ENCODE results near the gene SPACA1.
A peak's percentile ranks its signal among the peaks of the same experiment; 100 is the strongest.

The SPACA1 gene

GRCh38 chr6:88008411-88008810 is 39.2 kb upstream of the SPACA1 start:
- Histone ChIP-seq H3K4me3 (IDR thresholded peaks at IDR 0.05; ENCODE audit: insufficient read depth, low read depth, low read length) (no peak overlapping the region), H3K27me3 (ENCODE audit: insufficient read depth, low read depth) (no peaks in the 10 kb centered on the region), H3K79me2 (ENCODE audit: insufficient read depth, low read depth) (no peaks in the 10 kb centered on the region), H3K4me1 (ENCODE audit: low read depth, poor library complexity, severe bottlenecking) (no peaks in the 10 kb centered on the region), H3K27ac (no peak overlapping the region), H3K36me3 (ENCODE audit: insufficient read depth) (no peaks in the 10 kb centered on the region), H4K20me1 (ENCODE audit: insufficient read depth) (no peaks in the 10 kb centered on the region), H2AFZ (ENCODE audit: low read depth) (no peak overlapping the region), H3K9ac (no peak overlapping the region), H3K4me2 (no peak overlapping the region)
- TF ChIP-seq CTCF (conservative IDR thresholded peaks at IDR 0.05; ENCODE audit: low read depth, low read length) = no peak

GRCh38 chr6:88008831-88009231 is 38.8 kb upstream of the SPACA1 start:
- Histone ChIP-seq H2AFZ (ENCODE audit: low read depth) (no peak overlapping the region), H3K9ac (no peak overlapping the region), H3K4me1 (ENCODE audit: low read depth, poor library complexity, severe bottlenecking) (no peaks in the 10 kb centered on the region), H3K36me3 (ENCODE audit: insufficient read depth) (no peaks in the 10 kb centered on the region), H3K4me2 (no peak overlapping the region), H3K27me3 (ENCODE audit: insufficient read depth, low read depth) (no peaks in the 10 kb centered on the region), H4K20me1 (ENCODE audit: insufficient read depth) (no peaks in the 10 kb centered on the region), H3K4me3 (IDR thresholded peaks at IDR 0.05; ENCODE audit: insufficient read depth, low read depth, low read length) (no peak overlapping the region), H3K27ac (no peak overlapping the region), H3K79me2 (ENCODE audit: insufficient read depth, low read depth) (no peaks in the 10 kb centered on the region)
- no peak for TF ChIP-seq CTCF (conservative IDR thresholded peaks at IDR 0.05; ENCODE audit: low read depth, low read length)

- Histone ChIP-seq H3K4me2 (no peak overlapping the region), H3K36me3 (ENCODE audit: insufficient read depth) (no peaks in the 10 kb centered on the region), H3K9ac (no peak overlapping the region), H2AFZ (ENCODE audit: low read depth) (peak overlapping the region; percentile 31; the same call in 1 of the 2 replicates), H3K4me1 (ENCODE audit: low read depth, poor library complexity, severe bottlenecking) (no peaks in the 10 kb centered on the region), H4K20me1 (ENCODE audit: insufficient read depth) (no peaks in the 10 kb centered on the region), H3K27me3 (ENCODE audit: insufficient read depth, low read depth) (no peaks in the 10 kb centered on the region), H3K4me3 (IDR thresholded peaks at IDR 0.05; ENCODE audit: insufficient read depth, low read depth, low read length) (no peak overlapping the region), H3K79me2 (ENCODE audit: insufficient read depth, low read depth) (no peaks in the 10 kb centered on the region), H3K27ac (no peak overlapping the region)
- no peak for TF ChIP-seq CTCF (conservative IDR thresholded peaks at IDR 0.05; ENCODE audit: low read depth, low read length)
These were observed 34.6 kb upstream of the SPACA1 start for GRCh38 chr6:88013015-88013414.

GRCh38 chr6:88013554-88013953 is 34.1 kb upstream of the SPACA1 start:
- Histone ChIP-seq H3K79me2 (ENCODE audit: insufficient read depth, low read depth) (no peaks in the 10 kb centered on the region), H3K9ac (no peak overlapping the region), H2AFZ (ENCODE audit: low read depth) (no peak overlapping the region), H3K4me1 (ENCODE audit: low read depth, poor library complexity, severe bottlenecking) (no peaks in the 10 kb centered on the region), H3K4me3 (IDR thresholded peaks at IDR 0.05; ENCODE audit: insufficient read depth, low read depth, low read length) (no peak overlapping the region), H3K27me3 (ENCODE audit: insufficient read depth, low read depth) (no peaks in the 10 kb centered on the region), H3K27ac (no peak overlapping the region), H3K4me2 (no peak overlapping the region), H3K36me3 (ENCODE audit: insufficient read depth) (no peaks in the 10 kb centered on the region), H4K20me1 (ENCODE audit: insufficient read depth) (no peaks in the 10 kb centered on the region)
- TF ChIP-seq CTCF (conservative IDR thresholded peaks at IDR 0.05; ENCODE audit: low read depth, low read length) = 0 out of 2 replicates have a peak, but pooled peaks have one; percentile 29
